Right forelimb (tissue), 1 donor: ENCODE data around the gene MKLN1.
A peak's percentile ranks its signal among the peaks of the same experiment; 100 is the strongest.
"Not testable (repeated sequence)": the region's sequence is repeated elsewhere in the genome, so short reads cannot be mapped to it uniquely, and the experiment has no call there.

ENCODE experiments used
- DNase-seq: peaks from one replicate; pipeline ENCODE4 v3.0.0-alpha.2; 2018

The MKLN1 gene

DNA sequence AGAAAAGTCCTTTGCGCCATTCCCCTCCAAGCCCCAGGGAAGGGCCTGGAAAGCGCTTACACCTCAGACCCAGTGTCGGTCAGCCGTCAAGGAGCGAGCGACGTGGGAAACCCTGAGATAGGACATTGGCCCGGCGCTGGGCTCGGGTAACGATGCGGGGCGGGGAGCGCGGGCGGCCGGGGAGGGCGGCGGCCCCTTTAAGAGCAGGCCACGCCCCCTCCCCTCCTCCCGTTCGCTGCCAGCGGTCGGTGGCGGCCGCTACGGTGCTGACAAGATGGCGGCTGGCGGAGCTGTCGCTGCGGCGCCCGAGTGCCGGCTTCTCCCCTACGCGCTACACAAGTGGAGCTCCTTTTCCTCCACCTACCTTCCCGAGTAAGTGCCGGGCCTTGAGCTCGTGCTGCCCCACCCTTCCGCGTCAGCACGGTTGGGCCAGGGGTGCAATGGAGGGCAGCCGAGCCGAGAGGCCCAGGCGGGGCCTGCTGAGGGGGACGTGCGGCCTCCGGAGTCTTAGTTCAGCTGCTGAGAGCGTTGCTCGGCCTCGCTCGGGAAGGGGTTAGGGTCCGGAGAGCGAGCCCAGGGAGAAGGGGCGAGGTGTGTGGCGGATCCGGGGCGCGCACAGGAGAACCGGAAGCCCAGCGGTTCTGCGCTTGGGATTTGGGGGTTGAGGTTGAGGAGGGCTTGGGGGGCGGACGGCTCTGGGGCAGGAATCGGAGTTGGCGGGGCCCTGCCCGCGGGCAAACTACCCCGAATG lies at the start of gene MKLN1:
MKLN1 (plus strand) TSS at position 251 of the 751 bp plus-strand sequence; CDS start at position 275, 24 bp downstream.
- DNase-seq = peak; percentile 94

DNA sequence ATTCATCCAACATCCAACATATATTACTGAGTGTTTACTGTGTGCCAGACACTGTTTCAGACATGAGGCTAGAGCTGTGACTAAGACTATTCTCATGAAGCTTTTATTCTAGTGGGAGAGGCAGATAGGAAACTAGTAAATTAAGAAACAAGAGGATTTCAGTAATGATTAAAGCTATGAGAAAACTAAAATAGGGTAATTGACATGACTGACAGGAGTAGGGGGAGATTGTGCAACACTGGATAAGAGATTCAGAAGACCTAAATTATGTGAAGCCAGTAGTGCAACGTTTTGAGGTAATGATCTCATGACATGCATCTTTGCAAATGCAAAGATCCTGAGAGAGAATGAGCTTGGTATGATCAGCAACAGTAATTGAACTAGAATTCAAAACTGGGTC lies 48.6 kb upstream of the MKLN1 start:
- no peak for DNase-seq

- DNase-seq = no peak
Observed at GRCh38 chr7:131281266-131282048, 46.2 kb upstream of the MKLN1 start.

- peak; percentile 46 for DNase-seq
Observed at GRCh38 chr7:131284702-131285419, 42.8 kb upstream of the MKLN1 start.

DNA sequence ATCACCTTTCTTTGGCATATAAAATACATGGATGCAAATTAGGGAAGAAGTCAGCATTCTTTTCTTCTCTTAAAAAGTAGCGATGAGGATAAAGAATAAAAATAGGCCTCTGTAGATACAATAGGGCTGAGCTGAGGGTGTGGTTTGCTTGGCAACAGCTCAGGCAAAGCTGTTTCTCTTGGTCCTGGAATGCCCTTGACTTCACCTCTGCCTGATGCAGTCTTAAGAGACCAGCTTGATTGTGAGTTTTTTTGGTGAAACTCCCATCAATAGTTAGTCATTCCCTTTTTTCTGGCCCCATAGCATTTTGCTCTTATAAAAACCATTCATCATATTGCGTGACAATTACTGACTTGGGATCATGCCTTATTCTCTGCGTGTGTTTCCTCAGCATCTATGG lies 42.1 kb upstream of the MKLN1 start:
- no peak for DNase-seq

DNA sequence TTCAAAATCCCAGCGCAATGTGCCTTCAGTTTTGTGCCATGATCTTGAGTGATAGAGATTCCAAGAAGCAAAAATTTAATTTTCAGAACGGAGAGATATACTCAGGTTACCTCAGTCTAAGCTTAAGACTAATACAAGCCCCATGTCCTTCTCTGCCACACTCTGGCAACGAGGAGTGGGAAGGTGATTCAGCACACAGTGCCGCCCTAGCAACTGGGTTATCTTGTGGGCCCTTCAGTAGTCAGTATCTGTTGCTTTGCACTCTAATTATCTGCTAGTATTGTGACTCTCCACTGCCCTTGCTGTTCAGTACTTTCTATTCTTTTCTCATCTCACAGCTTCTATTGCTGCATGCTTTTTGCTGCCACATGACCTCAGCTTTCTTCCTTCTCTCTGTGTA lies 39.2 kb upstream of the MKLN1 start:
- DNase-seq = no peak

DNA sequence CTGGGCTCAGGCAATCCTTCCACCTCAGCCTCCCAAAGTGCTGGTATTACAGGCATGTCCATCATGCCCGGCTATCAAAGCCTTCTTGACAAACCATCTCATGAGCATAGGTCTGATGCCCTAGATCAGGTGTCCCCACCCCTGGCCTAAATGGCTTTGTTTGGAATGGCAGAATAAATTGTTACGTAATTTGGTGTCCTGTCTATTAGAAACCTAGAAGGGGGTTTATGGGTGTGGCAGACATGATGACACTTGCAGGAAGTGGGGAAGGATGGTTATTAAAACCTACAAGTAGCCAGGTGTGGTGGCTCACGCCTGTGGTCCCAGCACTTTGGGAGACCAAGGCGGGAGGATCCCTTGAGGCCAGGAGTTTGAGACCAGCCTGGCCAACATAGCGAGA lies 38.6 kb upstream of the MKLN1 start:
- DNase-seq = no peak

DNA sequence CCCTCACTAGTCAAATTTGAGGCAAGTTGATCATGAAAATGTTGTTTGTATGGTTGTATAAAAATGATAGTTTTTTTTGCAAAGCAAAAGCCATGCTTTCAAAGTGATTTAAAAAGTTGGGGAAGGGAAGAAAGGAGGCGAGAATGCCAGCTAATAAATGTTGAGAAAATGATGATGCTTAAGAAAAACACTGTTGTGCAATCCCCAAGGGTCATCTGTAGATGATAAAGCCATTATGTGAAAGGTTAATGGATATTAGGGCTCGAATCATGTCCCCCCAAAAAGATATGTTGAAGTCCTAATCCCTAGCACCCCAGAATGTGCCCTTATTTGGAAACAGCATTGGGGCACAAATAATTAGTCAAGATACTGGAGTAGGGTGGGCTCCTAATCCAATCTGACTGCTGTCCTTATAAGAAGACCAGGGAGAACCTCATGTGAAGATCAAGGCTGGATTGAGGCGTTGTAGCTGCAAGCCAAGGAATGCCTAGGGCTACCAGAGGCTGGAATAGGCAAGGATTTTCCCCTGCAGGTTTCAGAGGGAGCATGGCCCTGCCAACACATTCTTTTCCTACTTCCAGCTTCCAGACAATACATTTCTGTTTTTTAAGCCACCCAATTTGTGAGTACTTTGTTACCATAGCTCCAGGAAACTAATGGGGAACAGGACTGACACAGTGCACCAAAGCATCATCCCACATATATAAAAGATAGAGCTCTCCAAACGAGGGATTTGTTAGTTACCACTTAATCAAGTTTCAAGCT lies 35.4 kb upstream of the MKLN1 start:
- DNase-seq = no peak

DNA sequence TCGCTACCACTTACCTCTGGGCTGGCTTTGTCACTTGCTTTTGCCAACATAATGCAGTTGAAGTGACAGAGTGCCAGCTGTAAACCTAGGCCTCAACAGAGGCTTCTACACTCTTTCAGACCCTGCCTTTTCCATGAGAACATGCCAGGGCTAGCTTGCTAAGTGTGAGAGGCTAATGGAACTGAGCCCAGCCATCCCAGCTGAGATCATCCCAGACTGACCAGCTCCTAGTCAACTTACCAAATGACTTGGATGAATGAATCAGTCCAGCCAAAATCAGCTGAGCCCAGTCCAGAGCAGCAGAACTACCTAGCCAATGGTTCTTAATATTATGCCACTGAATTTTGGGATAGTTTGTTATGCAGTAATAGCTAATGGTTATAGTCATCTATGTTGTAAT lies 34.7 kb upstream of the MKLN1 start:
- no peak for DNase-seq

- no peak for DNase-seq
Observed at GRCh38 chr7:131294553-131294952, 33.1 kb upstream of the MKLN1 start.

DNA sequence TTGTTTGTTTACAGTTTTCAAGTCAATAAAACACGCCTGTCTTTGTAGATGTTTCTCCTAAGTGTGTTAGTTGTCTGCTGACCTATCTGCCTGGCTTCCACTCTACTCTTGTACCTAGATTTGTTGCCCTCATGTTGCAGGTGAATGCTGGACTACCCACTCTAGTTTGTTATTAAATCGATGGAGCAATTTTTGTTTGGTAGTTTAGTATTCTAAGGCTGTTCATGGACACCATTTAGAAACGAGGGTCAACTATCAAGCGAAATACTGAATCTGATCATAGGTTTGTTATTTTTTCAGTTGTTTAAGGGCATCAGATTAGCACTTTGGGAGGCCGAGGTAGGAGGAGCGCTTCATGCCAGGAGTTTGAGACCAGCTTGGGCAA lies 29.1 kb upstream of the MKLN1 start:
- DNase-seq = no peak

GRCh38 chr7:131299074-131299473 lies 28.6 kb upstream of the MKLN1 start:
- no peak for DNase-seq

- DNase-seq = no peak
Observed at GRCh38 chr7:131300078-131300477, 27.6 kb upstream of the MKLN1 start.

- no peak for DNase-seq
Observed at GRCh38 chr7:131300572-131301466, 26.9 kb upstream of the MKLN1 start.

GRCh38 chr7:131302446-131302845 lies 25.2 kb upstream of the MKLN1 start:
- no peak for DNase-seq

DNA sequence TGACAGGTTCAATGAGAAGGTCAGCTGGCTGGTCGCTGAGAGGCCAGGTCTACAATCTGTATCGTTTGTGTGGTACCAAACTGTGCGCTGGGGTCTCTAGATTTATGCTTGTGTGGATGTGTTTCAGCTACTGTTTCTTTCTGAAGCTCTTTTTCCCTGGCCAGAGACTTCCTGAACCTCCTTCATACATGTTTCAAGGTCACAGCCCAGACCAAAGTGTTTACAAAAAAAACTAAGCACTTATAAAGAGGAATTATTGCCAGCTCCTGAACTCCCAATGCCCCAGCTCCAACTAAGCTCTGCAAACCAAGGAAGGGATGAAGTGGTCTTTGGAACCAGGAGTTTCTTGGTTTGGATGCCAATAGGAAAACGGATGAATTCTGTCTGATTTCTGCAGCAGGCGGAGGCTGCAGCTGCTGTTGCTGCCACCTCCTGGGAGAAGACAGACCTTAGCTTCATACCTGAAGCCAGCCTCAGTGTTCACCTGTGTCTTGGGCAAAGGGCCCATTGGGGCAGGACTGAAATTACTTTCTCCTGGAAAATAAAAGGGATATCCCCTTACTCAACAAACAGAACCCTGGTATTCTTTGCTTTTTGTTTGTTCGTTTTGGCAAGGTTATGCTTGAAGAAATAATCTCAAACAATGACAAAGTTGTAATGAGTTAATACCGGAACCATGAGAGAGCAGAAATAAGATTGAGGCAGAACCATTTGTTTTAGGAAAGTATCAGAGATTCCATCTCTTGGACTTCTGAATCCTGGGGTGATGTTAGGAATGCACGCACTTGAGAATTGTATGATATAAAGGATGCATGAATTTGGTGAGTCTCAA lies 24.6 kb upstream of the MKLN1 start:
- no peak for DNase-seq

DNA sequence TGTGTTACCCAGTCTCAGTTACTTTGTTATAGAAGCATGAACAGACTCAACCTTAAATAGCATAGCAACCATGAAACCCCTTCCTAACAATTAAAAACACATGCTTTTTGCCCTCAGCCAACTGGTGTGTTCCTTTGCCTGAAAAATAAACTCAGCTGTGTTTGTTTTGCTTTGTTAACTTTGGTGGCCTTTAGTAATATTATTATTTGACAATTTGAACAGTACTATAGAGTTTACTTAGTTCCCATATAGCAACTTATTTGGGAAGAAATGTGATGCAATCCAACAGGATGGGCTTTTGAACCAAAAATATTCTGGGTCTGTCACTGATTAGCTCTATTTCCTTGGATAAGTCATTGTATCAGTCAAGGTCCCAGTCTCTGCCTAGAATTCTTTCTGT lies 22.5 kb upstream of the MKLN1 start:
- no peak for DNase-seq

DNA sequence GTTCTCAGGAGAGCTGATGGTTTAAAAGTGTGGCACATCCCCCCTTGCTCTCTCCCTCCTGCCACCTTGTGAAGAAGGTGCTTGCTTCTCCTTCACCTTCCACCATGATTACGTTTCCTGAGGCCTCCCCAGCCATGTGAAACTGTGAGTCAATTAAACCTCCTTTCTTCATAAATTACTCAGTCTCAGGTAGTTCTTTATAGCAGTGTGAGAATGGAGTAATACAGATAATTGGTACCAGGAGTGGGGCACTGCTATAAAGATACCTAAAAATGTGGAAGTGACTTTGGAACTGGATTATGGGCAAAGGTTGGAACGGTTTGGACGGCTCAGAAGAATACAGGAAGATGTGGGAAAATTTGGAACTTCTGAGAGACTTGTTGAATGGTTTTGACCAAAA lies 21.6 kb upstream of the MKLN1 start:
- not testable (repeated sequence) for DNase-seq

GRCh38 chr7:131306777-131307176 lies 20.9 kb upstream of the MKLN1 start:
- DNase-seq = no peak

- no peak for DNase-seq
Observed at GRCh38 chr7:131307627-131308026, 20.0 kb upstream of the MKLN1 start.

DNA sequence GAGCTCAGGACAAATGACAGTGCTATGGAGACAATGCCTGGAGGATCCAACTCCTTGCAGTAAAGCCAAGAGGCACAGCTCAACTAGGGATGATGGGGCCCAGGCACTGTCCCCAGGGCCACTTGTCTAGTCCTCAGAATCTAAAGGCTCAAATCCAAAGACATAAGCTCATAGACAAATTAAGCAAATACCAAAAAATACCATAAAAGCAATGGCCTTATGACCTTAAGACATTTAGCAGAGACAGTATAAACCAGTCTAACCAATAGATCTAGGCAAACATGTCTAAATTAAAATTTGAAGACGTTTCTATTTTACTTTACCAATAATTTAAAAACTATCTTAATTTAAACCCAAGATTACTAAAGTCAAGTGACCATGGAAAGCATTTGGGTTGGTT lies 14.8 kb upstream of the MKLN1 start:
- no peak for DNase-seq
